ENCODE results near the gene BCAS3.

BCAS3 gene

GRCh38 chr17:61380836-61381525 is 703.3 kb downstream of the BCAS3 start:
- no peaks in the 10 kb centered on the region for H3K9me3 ChIP-seq (ENCODE audit: control insufficient read depth, insufficient read depth, low read length)
- TF ChIP-seq, protein P1, sequence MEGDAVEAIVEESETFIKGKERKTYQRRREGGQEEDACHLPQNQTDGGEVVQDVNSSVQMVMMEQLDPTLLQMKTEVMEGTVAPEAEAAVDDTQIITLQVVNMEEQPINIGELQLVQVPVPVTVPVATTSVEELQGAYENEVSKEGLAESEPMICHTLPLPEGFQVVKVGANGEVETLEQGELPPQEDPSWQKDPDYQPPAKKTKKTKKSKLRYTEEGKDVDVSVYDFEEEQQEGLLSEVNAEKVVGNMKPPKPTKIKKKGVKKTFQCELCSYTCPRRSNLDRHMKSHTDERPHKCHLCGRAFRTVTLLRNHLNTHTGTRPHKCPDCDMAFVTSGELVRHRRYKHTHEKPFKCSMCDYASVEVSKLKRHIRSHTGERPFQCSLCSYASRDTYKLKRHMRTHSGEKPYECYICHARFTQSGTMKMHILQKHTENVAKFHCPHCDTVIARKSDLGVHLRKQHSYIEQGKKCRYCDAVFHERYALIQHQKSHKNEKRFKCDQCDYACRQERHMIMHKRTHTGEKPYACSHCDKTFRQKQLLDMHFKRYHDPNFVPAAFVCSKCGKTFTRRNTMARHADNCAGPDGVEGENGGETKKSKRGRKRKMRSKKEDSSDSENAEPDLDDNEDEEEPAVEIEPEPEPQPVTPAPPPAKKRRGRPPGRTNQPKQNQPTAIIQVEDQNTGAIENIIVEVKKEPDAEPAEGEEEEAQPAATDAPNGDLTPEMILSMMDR (IDR thresholded peaks at IDR 0.05; ENCODE audit: low read depth, low read length, poor library complexity, severe bottlenecking) = no peak
- TF ChIP-seq EZH2phosphoT487 (IDR thresholded peaks at IDR 0.05; ENCODE audit: borderline replicate concordance, low read length) = no peak
- H3K4me2 ChIP-seq (ENCODE audit: low read length) = no peak overlapping the region
- H3F3A ChIP-seq (ENCODE audit: control insufficient read depth, insufficient read depth) = no peaks in the 10 kb centered on the region
- no peaks in the 10 kb centered on the region for H4K20me1 ChIP-seq (ENCODE audit: control insufficient read depth, insufficient read depth, low read depth, low read length)
- no peaks in the 10 kb centered on the region for H3K27me3 ChIP-seq (ENCODE audit: control insufficient read depth, low read length)
- H3K36me3 ChIP-seq (ENCODE audit: control insufficient read depth, low read length) = no peaks in the 10 kb centered on the region
- H3K4me3 ChIP-seq (ENCODE audit: low read length) = no peak overlapping the region
- H3K4me1 ChIP-seq (ENCODE audit: control insufficient read depth, low read length) = no peaks in the 10 kb centered on the region
- H3K79me2 ChIP-seq (ENCODE audit: control insufficient read depth, low read length) = no peaks in the 10 kb centered on the region
- no peak overlapping the region for H3K27ac ChIP-seq (ENCODE audit: low read depth, low read length)
- no peaks in the 10 kb centered on the region for H3K9me2 ChIP-seq (replicated peaks; ENCODE audit: control insufficient read depth, low read length)

GRCh38 chr17:61381537-61381936 is 703.9 kb downstream of the BCAS3 start:
- Histone ChIP-seq H3K4me3 (ENCODE audit: low read length) (no peak overlapping the region), H3K79me2 (ENCODE audit: control insufficient read depth, low read length) (no peaks in the 10 kb centered on the region), H3K27ac (ENCODE audit: low read depth, low read length) (no peak overlapping the region), H3K36me3 (ENCODE audit: control insufficient read depth, low read length) (no peaks in the 10 kb centered on the region), H3K4me2 (ENCODE audit: low read length) (no peak overlapping the region), H3K9me3 (ENCODE audit: control insufficient read depth, insufficient read depth, low read length) (no peaks in the 10 kb centered on the region), H3K9me2 (replicated peaks; ENCODE audit: control insufficient read depth, low read length) (no peaks in the 10 kb centered on the region), H4K20me1 (ENCODE audit: control insufficient read depth, insufficient read depth, low read depth, low read length) (no peaks in the 10 kb centered on the region), H3F3A (ENCODE audit: control insufficient read depth, insufficient read depth) (no peaks in the 10 kb centered on the region), H3K27me3 (ENCODE audit: control insufficient read depth, low read length) (no peaks in the 10 kb centered on the region), H3K4me1 (ENCODE audit: control insufficient read depth, low read length) (no peaks in the 10 kb centered on the region)
- no peak for TF ChIP-seq EZH2phosphoT487 (IDR thresholded peaks at IDR 0.05; ENCODE audit: borderline replicate concordance, low read length)
- TF ChIP-seq, protein P1 (IDR thresholded peaks at IDR 0.05; ENCODE audit: low read depth, low read length, poor library complexity, severe bottlenecking) = no peak

GRCh38 chr17:61382796-61383688 is 705.4 kb downstream of the BCAS3 start:
- Histone ChIP-seq H3K36me3 (ENCODE audit: control insufficient read depth, low read length) (no peaks in the 10 kb centered on the region), H4K20me1 (ENCODE audit: control insufficient read depth, insufficient read depth, low read depth, low read length) (no peaks in the 10 kb centered on the region), H3K9me2 (replicated peaks; ENCODE audit: control insufficient read depth, low read length) (no peaks in the 10 kb centered on the region), H3K27ac (ENCODE audit: low read depth, low read length) (no peak overlapping the region), H3K4me1 (ENCODE audit: control insufficient read depth, low read length) (no peaks in the 10 kb centered on the region), H3K4me3 (ENCODE audit: low read length) (no peak overlapping the region), H3F3A (ENCODE audit: control insufficient read depth, insufficient read depth) (no peaks in the 10 kb centered on the region), H3K27me3 (ENCODE audit: control insufficient read depth, low read length) (no peaks in the 10 kb centered on the region), H3K9me3 (ENCODE audit: control insufficient read depth, insufficient read depth, low read length) (no peaks in the 10 kb centered on the region), H3K4me2 (ENCODE audit: low read length) (no peak overlapping the region), H3K79me2 (ENCODE audit: control insufficient read depth, low read length) (no peaks in the 10 kb centered on the region)
- TF ChIP-seq, protein P1 (IDR thresholded peaks at IDR 0.05; ENCODE audit: low read depth, low read length, poor library complexity, severe bottlenecking) = no peak

Measured in DOHH2 (cell line).